HL-60 (cell line): ENCODE results near the gene ZNF618.

Source experiments
- DNase-seq, 2 experiments: peaks; one replicate each; pipeline ENCODE4 v3.0.0-alpha.2; 2010 to 2020; ENCODE audit warnings: low read depth in 1 of 2, low spot score in 1 of 2
- H3K27ac ChIP-seq: fragments of 250-450 bp; sonication (Bioruptor Pico); replicated peaks from 2 replicates; pipeline ENCODE4 v1.5.1; 2020; ENCODE audit warnings: mild to moderate bottlenecking, moderate library complexity
- H3K27me3 ChIP-seq: fragments of 250-450 bp; sonication (Bioruptor Pico); 2 replicates; pipeline ENCODE4 v1.5.1; 2021; ENCODE audit warnings: mild to moderate bottlenecking, moderate library complexity; ENCODE audit not compliant: insufficient read depth, poor library complexity, severe bottlenecking
- H3K4me3 ChIP-seq: replicated peaks from 2 replicates; pipeline ENCODE4 v1.5.1; 2011; ENCODE audit warnings: mild to moderate bottlenecking, control low read depth, low read length; ENCODE audit not compliant: insufficient read depth
- GABPA ChIP-seq: IDR thresholded peaks from 2 replicates; pipeline ENCODE4 v1.6.1; 2012; ENCODE audit warnings: low read depth
- POLR2AphosphoS5 ChIP-seq: IDR thresholded peaks from 2 replicates; pipeline ENCODE4 v1.6.1; 2012; ENCODE audit warnings: low read depth
- REST ChIP-seq: IDR thresholded peaks from 2 replicates; pipeline ENCODE4 v1.6.1; 2012; ENCODE audit warnings: low read depth; ENCODE audit not compliant: insufficient replicate concordance
- SPI1 ChIP-seq: IDR thresholded peaks from 2 replicates; pipeline ENCODE4 v1.6.1; 2012; ENCODE audit warnings: low read depth, mild to moderate bottlenecking, borderline replicate concordance
- TF ChIP-seq, protein P1 (sequence below): IDR thresholded peaks from one replicate; pipeline ENCODE4 v1.5.1; 2011; ENCODE audit warnings: low read length, control low read depth, inconsistent platforms; ENCODE audit not compliant: insufficient read depth

Gene ZNF618

GRCh38 chr9:113907282-113907681 is 31.2 kb downstream of the ZNF618 start:
- Histone ChIP-seq H3K4me3 (no peak overlapping the region), H3K27ac (no peak overlapping the region), H3K27me3 (no peaks in the 10 kb centered on the region)
- no peak for TF ChIP-seq POLR2AphosphoS5
- no peak for DNase-seq

- DNase-seq, result no peak
- Histone ChIP-seq H3K27me3 (no peaks in the 10 kb centered on the region), H3K4me3 (no peak overlapping the region), H3K27ac (no peak overlapping the region)
- no peak for TF ChIP-seq REST
- no peak for TF ChIP-seq SPI1
- TF ChIP-seq, protein P1, sequence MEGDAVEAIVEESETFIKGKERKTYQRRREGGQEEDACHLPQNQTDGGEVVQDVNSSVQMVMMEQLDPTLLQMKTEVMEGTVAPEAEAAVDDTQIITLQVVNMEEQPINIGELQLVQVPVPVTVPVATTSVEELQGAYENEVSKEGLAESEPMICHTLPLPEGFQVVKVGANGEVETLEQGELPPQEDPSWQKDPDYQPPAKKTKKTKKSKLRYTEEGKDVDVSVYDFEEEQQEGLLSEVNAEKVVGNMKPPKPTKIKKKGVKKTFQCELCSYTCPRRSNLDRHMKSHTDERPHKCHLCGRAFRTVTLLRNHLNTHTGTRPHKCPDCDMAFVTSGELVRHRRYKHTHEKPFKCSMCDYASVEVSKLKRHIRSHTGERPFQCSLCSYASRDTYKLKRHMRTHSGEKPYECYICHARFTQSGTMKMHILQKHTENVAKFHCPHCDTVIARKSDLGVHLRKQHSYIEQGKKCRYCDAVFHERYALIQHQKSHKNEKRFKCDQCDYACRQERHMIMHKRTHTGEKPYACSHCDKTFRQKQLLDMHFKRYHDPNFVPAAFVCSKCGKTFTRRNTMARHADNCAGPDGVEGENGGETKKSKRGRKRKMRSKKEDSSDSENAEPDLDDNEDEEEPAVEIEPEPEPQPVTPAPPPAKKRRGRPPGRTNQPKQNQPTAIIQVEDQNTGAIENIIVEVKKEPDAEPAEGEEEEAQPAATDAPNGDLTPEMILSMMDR, result no peak
- TF ChIP-seq POLR2AphosphoS5, result no peak
- TF ChIP-seq GABPA, result no peak
These were observed 33.3 kb downstream of the ZNF618 start for GRCh38 chr9:113909421-113909820.

DNA sequence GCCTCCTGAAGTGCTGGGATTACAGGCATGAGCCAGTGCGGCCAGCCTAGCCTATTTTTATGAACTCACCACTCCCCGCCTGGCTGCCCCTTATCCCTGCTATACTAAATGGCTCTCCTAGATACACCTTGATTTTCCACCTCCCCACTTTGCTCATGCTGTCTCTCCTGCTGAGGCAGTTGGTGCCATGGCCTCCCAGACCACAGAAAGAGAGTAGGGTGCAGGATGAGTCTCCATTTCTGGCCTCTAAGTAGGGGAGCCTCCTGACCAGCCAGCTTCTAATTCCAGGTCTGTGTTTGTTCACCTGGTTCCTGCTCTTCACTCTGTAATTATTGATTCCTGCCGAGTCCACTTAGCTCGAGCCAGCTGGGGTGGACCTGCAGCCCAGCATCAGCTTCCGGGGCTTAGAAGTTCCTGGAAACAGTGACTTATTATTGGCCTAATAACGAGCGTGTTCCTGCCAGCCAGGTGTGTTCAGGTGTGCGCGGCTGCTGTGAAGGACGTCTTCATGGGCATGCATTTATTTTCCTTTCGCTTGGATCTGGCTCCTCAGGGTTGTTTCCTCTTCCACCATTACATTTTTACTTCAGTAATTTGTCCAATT is 34.0 kb downstream of the ZNF618 start:
- no peak overlapping the region for H3K4me3 ChIP-seq
- no peak for DNase-seq
- no peak overlapping the region for H3K27ac ChIP-seq
- TF ChIP-seq POLR2AphosphoS5, result no peak
- no peak for TF ChIP-seq GABPA
- no peak for TF ChIP-seq SPI1
- TF ChIP-seq, protein P1, result no peak
- no peak for TF ChIP-seq REST
- no peaks in the 10 kb centered on the region for H3K27me3 ChIP-seq

GRCh38 chr9:113911850-113912557 is 35.9 kb downstream of the ZNF618 start:
- H3K27me3 ChIP-seq, result no peaks in the 10 kb centered on the region
- TF ChIP-seq GABPA, result no peak
- no peak for TF ChIP-seq SPI1
- TF ChIP-seq, protein P1, result no peak
- TF ChIP-seq POLR2AphosphoS5, result no peak
- no peak for TF ChIP-seq REST
- H3K4me3 ChIP-seq, result no peak overlapping the region
- no peak overlapping the region for H3K27ac ChIP-seq
- DNase-seq, result no peak
